Common myeloid progenitor, CD34-positive (primary cell): Measurements from ENCODE around the gene LRRC8D.

Experiments
- CTCF ChIA-PET: fragments of 350-600 bp; sonication (Branson Sonifier 250); formaldehyde crosslinking; loops from one replicate; lab custom pipeline; 2021; ENCODE audit warnings: antibody characterized with exemption; lab: Charles Lee
- POLR2A ChIA-PET: fragments of 350-600 bp; sonication (Branson Sonifier 250); formaldehyde crosslinking; loops from one replicate; lab custom pipeline; 2021; ENCODE audit warnings: antibody characterized with exemption; lab: Charles Lee
- DNase-seq, 3 donors: peaks; one replicate each; pipeline versions ENCODE4 v3.0.0 to v3.0.0-alpha.2; 2013
- H3K27ac ChIP-seq, 2 experiments: 1 replicate in 1 of 2; 2 replicates in 1 of 2; pipeline ENCODE4 v1.7.0; 2013; ENCODE audit warnings: inconsistent platforms in 2 of 2, low read length in 2 of 2, mild to moderate bottlenecking in 2 of 2, low read depth in 1 of 2, moderate library complexity in 1 of 2; ENCODE audit not compliant: severe bottlenecking in 2 of 2, insufficient read depth in 1 of 2, poor library complexity in 1 of 2
- H3K27me3 ChIP-seq, 5 experiments: replicated peaks in 2 of 5; 1 replicate in 3 of 5; 2 replicates in 2 of 5; pipeline versions ENCODE4 v1.6.1 to v1.7.0; 2013; ENCODE audit warnings: low read length in 4 of 5, mild to moderate bottlenecking in 2 of 5, moderate library complexity in 2 of 5, inconsistent platforms in 1 of 5; ENCODE audit not compliant: insufficient read depth in 5 of 5, control insufficient read depth in 4 of 5
- H3K36me3 ChIP-seq, 4 experiments: 1 replicate in 2 of 4; 2 replicates in 2 of 4; pipeline versions ENCODE4 v1.6.1 to v1.7.0; 2013; ENCODE audit warnings: low read length in 3 of 4, control low read depth in 1 of 4, mild to moderate bottlenecking in 1 of 4; ENCODE audit not compliant: control insufficient read depth in 4 of 4, insufficient read depth in 4 of 4
- H3K4me1 ChIP-seq, 4 experiments: 1 replicate in 3 of 4; 2 replicates in 1 of 4; pipeline versions ENCODE4 v1.6.1 to v1.7.1; 2013; ENCODE audit warnings: low read length in 3 of 4, mild to moderate bottlenecking in 3 of 4, control low read depth in 1 of 4, inconsistent platforms in 1 of 4, moderate library complexity in 1 of 4; ENCODE audit not compliant: control insufficient read depth in 4 of 4, insufficient read depth in 4 of 4; ENCODE audit errors: control extremely low read depth in 1 of 4
- H3K4me3 ChIP-seq, 7 experiments: 1 replicate in 4 of 7; 2 replicates in 3 of 7; pipeline versions ENCODE4 v1.5.1 to v1.7.0; 2013; ENCODE audit warnings: mild to moderate bottlenecking in 7 of 7, low read length in 6 of 7, moderate library complexity in 6 of 7, inconsistent platforms in 2 of 7, low read depth in 2 of 7, control low read depth in 1 of 7; ENCODE audit not compliant: insufficient read depth in 4 of 7, control insufficient read depth in 1 of 7; ENCODE audit errors: extremely low read depth in 1 of 7
- H3K9me3 ChIP-seq, 5 experiments: 1 replicate in 4 of 5; 2 replicates in 1 of 5; pipeline versions ENCODE4 v1.6.1 to v1.7.1; 2013; ENCODE audit warnings: low read length in 4 of 5, mild to moderate bottlenecking in 2 of 5, inconsistent platforms in 1 of 5, low read depth in 1 of 5, moderate library complexity in 1 of 5; ENCODE audit not compliant: control insufficient read depth in 4 of 5, insufficient read depth in 2 of 5; ENCODE audit errors: control extremely low read depth in 1 of 5
- WGBS: methylation state at CpG from one replicate; pipeline ENCODE4 v1.1.5; 2013; ENCODE audit not compliant: insufficient coverage; 5-methylcytosine and 5-hydroxymethylcytosine counted together

Gene LRRC8D

GRCh38 chr1:89935235-89935634 lies 114.4 kb downstream of the LRRC8D start:
- POLR2A ChIA-PET = no interaction called here
- CTCF ChIA-PET = interaction anchor here (1.7 to 3.4 kb wide), 3 partner anchors 10 to 92 kb away, joined by 4 to 9 read pairs (median 5); no protein-coding TSS in a partner anchor

DNA sequence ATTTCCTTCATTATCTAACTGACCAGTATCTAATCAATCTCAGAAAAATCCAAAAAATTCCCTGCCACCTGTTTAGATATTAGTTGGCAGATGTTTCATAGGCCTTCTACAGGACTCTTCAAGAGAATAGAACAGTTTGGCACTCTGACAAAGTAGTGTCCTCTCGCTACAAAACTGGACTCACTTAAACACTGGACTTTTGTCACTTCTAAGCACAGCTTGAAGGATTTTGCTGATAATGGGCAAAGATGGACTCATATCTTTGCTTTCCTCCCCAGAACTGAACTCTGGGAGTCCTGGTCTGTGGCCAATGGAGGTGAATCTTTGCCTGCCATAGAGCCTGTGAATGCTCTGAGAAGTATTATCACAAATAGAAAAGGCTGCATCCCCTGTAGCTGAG lies 115.9 kb downstream of the LRRC8D start:
- Histone ChIP-seq H3K4me1 (peaks cover 0 to 22% (median 17%) of the 10 kb centered on the region in 4 experiments), H3K36me3 (peaks cover 5 to 46% (median 31%) of the 10 kb centered on the region in 4 experiments), H3K4me3 (no peak overlapping the region), H3K27ac (no peak overlapping the region), H3K9me3 (no peaks in the 10 kb centered on the region), H3K27me3 (no peaks in the 10 kb centered on the region)
- no peak for DNase-seq
- POLR2A ChIA-PET = no interaction called here
- WGBS = 100% methylated on average over 1 of the region's 1 CpG
- CTCF ChIA-PET = interaction anchor here (1.3 to 3.0 kb wide), 3 partner anchors 12 to 63 kb away, joined by 4 to 8 read pairs (median 4); no protein-coding TSS in a partner anchor

More at GRCh38 chr1:89935235-89935634, 114.4 kb downstream of the LRRC8D start:
- Histone ChIP-seq H3K4me3 (no peak overlapping the region), H3K27me3 (no peaks in the 10 kb centered on the region), H3K27ac (no peak overlapping the region), H3K4me1 (peaks cover 0 to 14% (median 6%) of the 10 kb centered on the region in 4 experiments), H3K9me3 (no peaks in the 10 kb centered on the region), H3K36me3 (peaks cover 5 to 48% (median 31%) of the 10 kb centered on the region in 4 experiments)
- no CpG with 5 or more reads among the region's 4 CpGs for WGBS
- no peak for DNase-seq

- H3K36me3 ChIP-seq = peaks cover 5 to 36% (median 22%) of the 10 kb centered on the region in 4 experiments
- peak in 1 of 3 donors; percentile 32 for DNase-seq
- no peaks in the 10 kb centered on the region for H3K27me3 ChIP-seq
- no peak overlapping the region for H3K4me3 ChIP-seq
- no peaks in the 10 kb centered on the region for H3K9me3 ChIP-seq
- peaks cover 0 to 22% (median 20%) of the 10 kb centered on the region in 4 experiments for H3K4me1 ChIP-seq
- WGBS = 68% methylated on average over 3 of the region's 7 CpGs
- POLR2A ChIA-PET = no interaction called here
- CTCF ChIA-PET = interaction anchor here (0.9 to 3.0 kb wide), 3 partner anchors 14 to 132 kb away, joined by 3 to 8 read pairs (median 3); no protein-coding TSS in a partner anchor
- peak overlapping the region in 1 of 2 experiments; percentile 22 for H3K27ac ChIP-seq
Observed at GRCh38 chr1:89938171-89939055, 117.6 kb downstream of the LRRC8D start.

GRCh38 chr1:89939059-89939570 lies 118.3 kb downstream of the LRRC8D start:
- no peak overlapping the region for H3K27ac ChIP-seq
- no peaks in the 10 kb centered on the region for H3K27me3 ChIP-seq
- H3K4me3 ChIP-seq = no peak overlapping the region
- POLR2A ChIA-PET = no interaction called here
- CTCF ChIA-PET = interaction anchor here (0.9 to 1.2 kb wide), 2 partner anchors 19 to 95 kb away, joined by 3 read pairs; no protein-coding TSS in a partner anchor
- H3K36me3 ChIP-seq = peaks cover 3 to 29% (median 14%) of the 10 kb centered on the region in 4 experiments
- peaks cover 0 to 22% (median 21%) of the 10 kb centered on the region in 4 experiments for H3K4me1 ChIP-seq
- no peaks in the 10 kb centered on the region for H3K9me3 ChIP-seq
- WGBS = 91% methylated on average over 5 of the region's 7 CpGs
- no peak for DNase-seq

GRCh38 chr1:89939693-89940438 lies 119.0 kb downstream of the LRRC8D start:
- no peak for DNase-seq
- no peaks in the 10 kb centered on the region for H3K9me3 ChIP-seq
- no peak overlapping the region for H3K4me3 ChIP-seq
- POLR2A ChIA-PET = no interaction called here
- peaks cover 0 to 22% (median 21%) of the 10 kb centered on the region in 4 experiments for H3K4me1 ChIP-seq
- peaks cover 3 to 21% (median 7%) of the 10 kb centered on the region in 4 experiments for H3K36me3 ChIP-seq
- H3K27me3 ChIP-seq = no peaks in the 10 kb centered on the region
- H3K27ac ChIP-seq = no peak overlapping the region
- WGBS = 98% methylated on average over 7 of the region's 9 CpGs
- CTCF ChIA-PET = interaction anchor here (0.9 to 1.2 kb wide), 2 partner anchors 20 to 96 kb away, joined by 3 read pairs; no protein-coding TSS in a partner anchor

DNA sequence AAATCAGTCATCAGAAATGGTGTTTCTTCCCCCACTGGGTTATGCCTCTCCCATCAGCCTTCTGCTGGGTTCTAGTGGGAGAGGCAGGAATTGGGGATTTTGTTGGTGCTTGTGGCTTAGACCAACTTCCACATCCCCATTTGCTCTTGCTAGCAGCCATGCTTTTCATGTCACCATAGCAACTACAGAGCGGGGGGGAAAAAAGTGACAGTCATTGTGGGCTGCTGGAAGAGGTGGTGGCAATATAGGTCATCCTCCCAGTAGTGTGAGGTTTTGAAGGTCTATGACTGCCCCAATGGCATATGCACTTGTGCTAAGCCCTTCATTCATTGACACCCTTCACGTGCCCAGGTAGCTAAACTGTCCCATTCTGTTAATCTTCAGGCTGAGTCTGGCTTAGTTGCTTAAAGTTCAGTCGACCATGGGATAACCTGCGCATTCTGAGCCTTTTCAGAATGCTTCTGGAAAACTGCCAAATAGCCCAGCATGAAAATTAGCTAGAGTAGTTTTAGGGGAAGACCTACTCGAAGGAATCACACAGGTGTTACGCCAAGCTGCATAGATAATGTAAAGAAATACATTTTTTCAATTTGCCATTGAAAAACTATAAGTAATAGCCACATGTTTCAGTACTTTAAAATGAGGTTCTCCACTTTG lies 120.4 kb downstream of the LRRC8D start:
- peak; percentile 85 to 95 (median 95) for DNase-seq
- 78% methylated on average over 3 of the region's 6 CpGs for WGBS
- peaks cover 0 to 11% (median 4%) of the 10 kb centered on the region in 4 experiments for H3K36me3 ChIP-seq
- ChIA-PET CTCF (interaction anchor here (1.0 to 1.1 kb wide), 2 partner anchors 23 to 132 kb away, joined by 3 to 4 read pairs; no protein-coding TSS in a partner anchor), POLR2A (no interaction called here)
- no peak overlapping the region for H3K27ac ChIP-seq
- no peaks in the 10 kb centered on the region for H3K9me3 ChIP-seq
- peaks cover 0 to 22% (median 21%) of the 10 kb centered on the region in 4 experiments for H3K4me1 ChIP-seq
- no peak overlapping the region for H3K4me3 ChIP-seq
- no peaks in the 10 kb centered on the region for H3K27me3 ChIP-seq
